GM19397 (cell line): ENCODE results near the gene CTCF.
"Not testable (repeated sequence)": the region's sequence is repeated elsewhere in the genome, so short reads cannot be mapped to it uniquely, and the experiment has no call there.

Source experiments
- ATAC-seq: cut with Tn5 transposase; IDR thresholded peaks from one replicate; pipeline ENCODE4 v1.9.1; 2021; ENCODE audit warnings: mild to moderate bottlenecking, moderate library complexity; ENCODE audit not compliant: unreplicated experiment

The CTCF gene, protein sequence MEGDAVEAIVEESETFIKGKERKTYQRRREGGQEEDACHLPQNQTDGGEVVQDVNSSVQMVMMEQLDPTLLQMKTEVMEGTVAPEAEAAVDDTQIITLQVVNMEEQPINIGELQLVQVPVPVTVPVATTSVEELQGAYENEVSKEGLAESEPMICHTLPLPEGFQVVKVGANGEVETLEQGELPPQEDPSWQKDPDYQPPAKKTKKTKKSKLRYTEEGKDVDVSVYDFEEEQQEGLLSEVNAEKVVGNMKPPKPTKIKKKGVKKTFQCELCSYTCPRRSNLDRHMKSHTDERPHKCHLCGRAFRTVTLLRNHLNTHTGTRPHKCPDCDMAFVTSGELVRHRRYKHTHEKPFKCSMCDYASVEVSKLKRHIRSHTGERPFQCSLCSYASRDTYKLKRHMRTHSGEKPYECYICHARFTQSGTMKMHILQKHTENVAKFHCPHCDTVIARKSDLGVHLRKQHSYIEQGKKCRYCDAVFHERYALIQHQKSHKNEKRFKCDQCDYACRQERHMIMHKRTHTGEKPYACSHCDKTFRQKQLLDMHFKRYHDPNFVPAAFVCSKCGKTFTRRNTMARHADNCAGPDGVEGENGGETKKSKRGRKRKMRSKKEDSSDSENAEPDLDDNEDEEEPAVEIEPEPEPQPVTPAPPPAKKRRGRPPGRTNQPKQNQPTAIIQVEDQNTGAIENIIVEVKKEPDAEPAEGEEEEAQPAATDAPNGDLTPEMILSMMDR

DNA sequence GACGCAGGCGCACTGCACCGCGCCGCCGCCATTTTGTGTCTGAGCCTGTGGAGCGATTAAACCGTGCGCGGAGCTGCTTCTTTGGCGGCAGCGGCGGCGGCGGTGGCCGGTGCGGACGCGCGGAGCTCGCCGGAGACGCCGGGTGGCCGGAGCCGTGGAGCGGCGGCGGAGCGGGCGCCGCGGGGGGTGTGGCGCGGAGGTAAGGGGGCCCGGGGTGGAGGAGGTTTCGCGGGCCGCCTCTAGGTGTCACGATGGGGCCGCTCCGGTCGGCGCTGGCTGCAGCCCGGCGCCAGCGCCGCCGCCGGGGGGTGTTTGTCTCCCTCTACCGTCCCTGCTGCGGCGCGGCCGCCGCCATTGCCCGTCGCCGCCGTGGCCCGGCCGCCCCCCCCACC, at the start of gene CTCF:
CTCF (plus strand) TSS at position 1 of the 392 bp plus-strand sequence. CDS start 48,307 bp downstream, outside the sequence.
- ATAC-seq: peak; percentile 48

DNA sequence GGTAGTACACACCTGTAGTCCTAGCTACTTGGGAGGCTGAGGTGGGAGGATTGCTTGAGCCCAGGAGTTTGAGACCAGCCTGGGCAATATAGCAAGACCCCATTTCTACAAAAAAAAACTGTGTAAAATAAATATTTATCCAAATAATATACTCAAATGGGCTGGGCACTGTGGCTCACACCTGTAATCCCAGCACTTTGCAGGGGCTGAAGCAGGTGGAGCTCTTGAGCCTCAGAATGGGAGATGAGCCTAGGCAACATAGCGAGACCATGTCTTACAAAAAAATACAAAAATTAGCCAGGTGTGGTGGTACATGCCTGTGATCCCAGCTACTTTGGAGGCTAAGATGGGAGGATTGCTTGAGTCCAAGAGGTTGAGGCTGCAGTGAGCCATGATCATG, 48.4 kb upstream of the CTCF start:
- ATAC-seq: not testable (repeated sequence)

DNA sequence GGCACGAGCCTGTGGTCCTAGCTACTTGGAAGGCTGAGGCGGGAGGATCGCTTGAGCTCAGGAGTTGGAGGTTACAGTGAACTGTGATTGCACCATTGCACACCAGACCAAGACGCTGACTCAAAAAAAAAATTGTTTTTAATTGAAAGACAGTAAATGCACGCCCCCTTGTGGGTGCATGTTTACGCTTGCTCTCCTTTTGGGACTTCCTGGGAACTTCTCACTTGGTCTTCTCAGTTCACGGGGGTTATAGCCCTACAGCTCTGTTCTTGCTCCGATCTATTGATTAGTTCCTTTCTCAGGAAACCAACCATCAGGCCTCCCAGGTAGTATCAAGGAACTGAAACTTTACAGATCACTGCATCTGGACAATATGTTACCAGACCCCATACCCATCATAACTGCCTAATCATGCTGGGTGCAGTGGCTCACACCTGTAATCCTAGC, 47.9 kb upstream of the CTCF start:
- ATAC-seq: no peak

DNA sequence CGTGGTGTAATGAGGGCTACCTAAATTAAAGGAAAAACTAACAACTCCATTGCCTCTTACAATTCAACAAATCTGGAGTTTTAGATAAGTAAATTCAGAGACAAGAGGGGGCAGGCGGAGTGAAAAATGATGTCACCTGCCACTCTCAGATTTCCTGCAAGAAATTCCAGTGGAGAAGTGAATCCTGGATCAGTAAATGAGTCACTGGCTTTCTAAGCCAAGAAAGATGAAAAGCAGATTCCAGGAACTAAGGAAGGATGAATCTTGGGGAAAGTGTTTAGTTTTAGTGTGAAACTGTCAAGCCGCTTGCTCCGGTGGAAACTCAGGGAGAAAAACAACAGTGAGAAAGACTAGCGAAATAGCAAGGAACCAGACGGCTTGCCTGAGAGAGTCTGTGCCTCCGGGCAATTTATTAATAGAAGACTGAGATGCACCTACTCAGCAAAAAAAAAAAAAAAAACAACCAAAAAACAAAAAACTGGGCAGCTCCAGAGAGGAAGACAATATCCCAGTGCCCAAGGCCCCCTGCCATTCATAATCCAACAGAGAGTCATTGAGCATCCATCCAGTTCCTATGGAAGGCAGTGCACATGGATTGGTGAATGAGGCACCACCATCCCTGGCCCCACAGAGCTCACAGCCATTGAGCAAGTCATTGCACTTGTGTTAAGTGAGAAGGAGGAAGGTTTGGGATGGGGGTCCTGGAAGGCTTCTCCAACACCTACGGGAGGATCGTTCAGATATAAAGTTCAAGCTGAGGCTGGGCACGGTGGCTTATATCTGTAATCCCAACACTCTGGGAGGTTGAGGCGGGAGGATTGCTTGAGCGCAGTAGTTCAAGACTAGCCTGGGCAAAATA, 45.8 kb upstream of the CTCF start:
- ATAC-seq: no peak

DNA sequence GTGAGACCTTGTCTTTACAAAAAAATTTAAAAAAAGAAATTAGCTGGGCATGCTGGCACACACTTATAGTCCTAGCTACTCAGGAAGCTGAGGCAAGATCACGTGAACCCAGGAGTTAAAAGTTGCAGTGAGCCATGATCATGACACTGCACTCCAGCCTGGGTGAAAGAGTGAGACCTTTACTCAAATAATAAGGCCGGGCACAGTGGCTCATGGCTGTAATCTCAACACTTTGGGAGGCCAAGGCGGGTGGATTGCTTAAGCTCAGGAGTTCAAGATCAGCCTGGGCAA, 45.2 kb upstream of the CTCF start:
- no peak for ATAC-seq

DNA sequence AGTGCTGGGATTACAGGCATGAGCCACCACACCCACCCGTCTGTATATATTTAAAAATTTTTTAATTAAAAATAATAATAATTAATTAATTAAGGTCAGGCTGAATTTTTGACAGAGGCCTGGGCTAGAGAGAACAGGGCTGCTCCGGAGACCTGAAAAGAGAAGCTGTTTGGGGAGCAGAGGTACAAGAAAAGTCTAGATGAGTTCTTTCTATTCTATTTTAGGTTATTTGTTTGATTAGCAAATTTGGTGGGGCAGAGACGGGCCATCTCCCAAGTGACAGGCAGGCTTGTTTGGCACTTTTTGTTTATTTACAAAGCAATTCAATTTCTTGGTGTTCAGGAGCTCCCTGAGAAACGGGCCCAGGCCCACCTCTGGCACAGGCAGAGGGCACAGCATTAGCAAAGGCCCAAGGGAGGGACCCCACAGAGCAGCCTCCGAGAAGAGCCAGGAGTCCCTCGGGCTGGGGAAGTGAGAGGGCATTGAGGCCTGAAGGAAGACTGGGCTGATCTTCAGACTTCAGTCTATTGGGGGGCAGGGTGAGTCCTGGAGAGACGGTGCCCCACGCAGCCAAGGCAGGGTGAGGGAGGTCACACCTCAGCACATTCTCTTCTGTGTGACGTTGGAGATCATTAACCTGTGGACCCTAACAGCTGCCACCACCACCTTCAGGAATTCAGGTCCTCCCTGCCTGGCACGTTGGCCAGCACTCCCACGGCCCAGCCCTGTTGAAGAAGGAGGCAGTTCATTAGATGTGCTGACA, 44.5 kb upstream of the CTCF start:
- ATAC-seq: peak; percentile 43

DNA sequence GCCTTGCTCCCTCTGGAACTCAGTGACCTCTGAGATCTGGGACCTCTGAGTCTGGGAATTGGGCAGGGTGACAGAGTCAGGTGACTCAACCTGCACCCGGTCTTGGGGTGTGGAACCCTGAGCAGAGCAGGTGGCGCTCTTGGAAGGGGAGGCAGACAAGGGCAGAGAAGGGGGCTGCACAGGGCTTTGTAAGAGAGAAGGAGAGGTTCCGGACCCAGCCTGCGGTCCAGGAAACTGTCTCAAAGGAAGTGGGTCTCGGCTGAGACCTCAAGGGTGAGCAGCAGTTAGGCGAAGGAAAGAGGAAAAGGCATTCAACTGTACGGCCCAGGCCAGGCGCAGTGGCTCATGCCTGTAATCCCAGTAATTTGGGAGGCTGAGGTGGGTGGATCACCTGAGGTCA, 43.6 kb upstream of the CTCF start:
- no peak for ATAC-seq

DNA sequence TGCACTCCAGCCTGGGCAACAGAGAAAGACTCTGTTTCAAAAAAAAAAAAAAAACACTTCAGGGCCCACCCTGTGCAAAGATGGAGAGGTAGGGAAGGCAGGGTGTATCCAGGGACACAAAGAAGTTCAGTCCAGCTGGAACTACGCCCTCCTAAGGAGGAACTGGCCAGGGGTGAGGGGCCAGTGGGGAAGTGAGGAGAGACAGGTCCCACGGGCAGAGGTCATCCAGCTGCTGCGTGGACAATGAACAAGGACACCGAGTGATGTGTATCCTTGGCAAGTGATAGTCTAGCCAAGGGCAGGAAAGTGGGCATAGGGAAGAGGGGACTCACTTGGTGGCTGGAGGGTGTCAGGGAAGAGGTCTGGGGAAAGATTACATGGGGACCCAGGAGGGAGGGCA, 43.1 kb upstream of the CTCF start:
- ATAC-seq: no peak

DNA sequence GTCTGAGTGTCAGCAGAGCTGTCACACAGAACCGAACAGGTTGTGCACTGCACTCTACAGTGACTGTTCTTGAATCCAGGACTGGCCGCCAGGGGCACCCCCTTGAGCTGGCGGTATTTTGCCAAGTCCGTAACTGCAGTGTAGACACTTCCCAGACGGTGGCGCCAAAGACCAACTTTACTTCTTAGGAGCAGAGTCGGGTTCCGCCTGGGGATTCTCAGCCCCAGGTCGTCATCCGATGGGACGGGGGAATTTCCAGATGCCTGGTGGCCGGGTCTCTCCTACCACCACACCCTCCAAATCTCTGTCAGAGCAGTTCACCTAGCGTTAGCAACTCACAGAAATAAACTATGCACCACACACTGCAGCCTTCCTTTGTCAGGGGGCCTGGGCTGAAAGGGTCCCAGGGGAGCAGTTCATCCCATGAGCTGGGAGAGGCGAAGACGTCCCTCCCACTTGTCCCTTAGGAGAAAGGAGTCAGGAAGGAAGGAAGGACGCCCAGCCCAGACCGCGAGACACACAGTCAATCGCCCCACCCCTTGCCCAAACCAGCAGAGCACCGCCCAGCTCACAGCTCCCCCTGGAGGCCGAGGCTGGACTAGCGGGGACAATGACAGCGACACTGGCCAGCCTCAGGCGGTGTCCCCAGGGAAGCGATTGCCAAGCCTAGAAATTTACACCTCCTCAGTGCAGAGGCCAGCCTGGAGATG, 41.1 kb upstream of the CTCF start:
- peak; percentile 65 for ATAC-seq

DNA sequence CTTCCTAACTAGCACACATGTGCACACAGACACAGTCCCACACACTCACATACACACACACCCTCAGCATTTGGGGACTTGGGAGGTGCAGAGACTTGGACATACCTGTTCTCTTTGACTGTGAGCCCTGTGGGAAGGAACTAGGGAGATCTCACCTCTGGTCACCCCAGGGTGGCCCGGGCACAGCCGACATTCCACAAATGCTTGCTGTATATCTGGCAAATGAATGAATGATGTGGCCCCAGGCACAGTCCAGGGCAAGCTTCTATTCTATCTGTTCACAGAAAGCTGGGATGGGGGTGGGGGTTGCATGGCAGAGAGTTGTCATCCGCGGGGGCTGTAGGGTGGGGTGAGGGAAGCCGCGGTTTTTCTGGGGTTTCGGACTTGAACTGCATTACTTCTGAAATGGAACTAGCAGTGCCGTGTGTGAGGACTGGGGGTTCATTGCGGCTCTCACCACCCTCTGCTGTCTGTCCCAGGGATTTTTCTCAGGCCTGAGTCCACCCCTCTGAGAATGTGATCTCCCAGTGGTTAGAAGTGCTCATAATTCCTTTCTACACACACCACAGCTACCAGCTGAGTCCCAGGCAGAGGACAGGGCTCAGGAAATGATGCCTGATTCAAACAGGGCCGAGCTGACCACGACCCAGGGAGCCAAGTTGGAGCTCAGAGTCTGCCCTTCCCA, 37.0 kb upstream of the CTCF start:
- no peak for ATAC-seq

DNA sequence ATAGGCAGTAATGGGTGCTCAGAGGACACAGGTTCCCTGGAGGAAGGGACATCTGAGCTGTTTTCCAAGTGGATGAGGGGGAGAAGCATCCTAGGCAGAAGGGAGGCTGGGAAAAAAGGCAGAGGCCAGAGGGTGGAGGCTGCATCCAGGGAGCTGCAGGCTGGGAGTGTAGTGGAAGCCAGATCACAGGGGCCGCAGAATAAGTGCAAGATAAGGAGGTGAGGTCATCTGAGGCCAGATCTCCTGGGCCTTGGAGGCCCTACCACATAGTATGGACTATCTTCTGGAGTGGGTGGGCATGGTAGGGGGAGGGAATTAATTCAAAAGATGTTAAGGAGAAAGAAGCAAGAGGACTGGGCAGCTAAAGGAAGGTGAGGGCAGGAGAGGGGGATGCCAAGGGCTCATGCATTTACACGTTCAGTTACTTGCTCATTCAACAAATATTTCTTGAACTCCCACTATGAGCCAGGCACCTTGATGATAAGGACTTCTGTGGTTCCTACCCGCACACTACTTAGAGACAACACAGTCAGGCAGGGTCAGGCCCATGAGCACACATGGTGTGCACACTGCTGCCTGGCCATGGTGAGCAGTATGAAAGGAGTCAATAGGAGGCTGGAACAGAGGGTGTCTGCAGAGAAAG, 36.1 kb upstream of the CTCF start:
- ATAC-seq: no peak

DNA sequence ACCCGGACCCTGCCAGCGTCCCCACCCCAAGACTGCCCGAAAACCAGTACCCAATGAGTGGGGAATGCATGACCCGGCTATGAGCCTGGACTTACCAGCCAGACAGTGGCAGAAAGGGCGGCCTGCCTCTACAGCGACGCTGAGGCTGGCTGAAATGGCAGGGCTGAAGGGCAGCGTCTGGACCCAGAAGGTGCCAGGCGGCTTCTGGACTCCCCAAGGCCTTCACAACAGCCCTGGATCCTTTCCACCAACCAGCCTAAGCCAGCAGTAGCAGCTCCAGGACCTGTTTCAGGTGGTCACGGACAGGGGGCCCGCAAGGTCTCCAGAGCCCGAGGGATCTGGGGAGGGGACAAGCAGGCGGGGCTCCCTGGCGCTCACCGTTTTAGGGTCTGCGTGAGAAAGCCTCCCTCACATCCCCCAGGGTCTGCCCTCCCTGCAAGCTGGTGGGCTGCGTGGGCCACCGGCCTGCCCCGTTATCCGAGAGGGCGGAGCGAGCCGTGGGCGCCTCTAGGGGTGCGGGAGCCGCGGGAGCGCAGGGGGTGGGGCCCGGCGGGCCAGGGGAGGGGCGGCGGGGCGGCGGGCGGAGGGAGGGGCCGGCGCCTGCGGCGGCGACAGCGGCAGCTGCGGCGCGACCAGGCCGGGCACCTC, 34.0 kb upstream of the CTCF start, which contains the start of gene RIPOR1:
RIPOR1 (plus strand) TSS at position 608 of the 648 bp plus-strand sequence. CDS start 9,618 bp downstream, outside the sequence.
- ATAC-seq: peak; percentile 36

DNA sequence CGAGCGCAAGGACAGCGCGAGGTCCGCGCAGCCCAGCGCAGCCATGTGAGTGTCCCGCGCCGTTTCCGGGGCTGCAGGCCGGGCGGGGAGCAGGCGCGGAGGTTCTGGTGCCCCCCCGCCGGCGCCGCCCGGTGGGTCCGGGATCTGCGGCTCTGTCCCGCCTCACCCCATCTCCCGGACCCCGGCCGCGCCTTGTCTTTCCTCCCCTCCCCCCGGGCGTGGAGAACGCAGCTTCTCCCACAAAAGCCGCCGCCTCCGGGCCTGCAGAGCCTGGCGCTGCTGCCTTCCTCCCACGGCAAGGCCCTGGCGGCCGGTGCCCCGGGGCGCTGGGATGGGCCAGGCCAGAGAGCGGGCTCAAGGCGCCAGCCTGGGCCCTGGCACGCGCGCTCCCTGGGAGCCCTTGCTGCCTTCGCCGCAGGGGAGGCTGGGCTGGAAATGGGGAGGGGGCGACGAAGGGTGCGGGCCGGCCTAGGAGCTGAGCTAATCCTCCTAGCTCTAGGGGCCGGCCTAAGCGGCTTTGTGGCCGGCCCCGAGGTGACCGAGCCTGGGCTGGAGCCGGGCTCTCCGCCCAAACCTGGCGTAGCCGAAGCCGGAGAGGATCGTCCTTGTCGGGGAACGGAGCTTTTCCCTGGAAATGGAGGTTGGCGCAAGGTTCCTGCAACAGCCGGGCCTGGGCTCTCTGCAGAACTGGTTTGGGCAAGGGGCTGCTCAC, 33.3 kb upstream of the CTCF start:
- ATAC-seq: peak; percentile 17

DNA sequence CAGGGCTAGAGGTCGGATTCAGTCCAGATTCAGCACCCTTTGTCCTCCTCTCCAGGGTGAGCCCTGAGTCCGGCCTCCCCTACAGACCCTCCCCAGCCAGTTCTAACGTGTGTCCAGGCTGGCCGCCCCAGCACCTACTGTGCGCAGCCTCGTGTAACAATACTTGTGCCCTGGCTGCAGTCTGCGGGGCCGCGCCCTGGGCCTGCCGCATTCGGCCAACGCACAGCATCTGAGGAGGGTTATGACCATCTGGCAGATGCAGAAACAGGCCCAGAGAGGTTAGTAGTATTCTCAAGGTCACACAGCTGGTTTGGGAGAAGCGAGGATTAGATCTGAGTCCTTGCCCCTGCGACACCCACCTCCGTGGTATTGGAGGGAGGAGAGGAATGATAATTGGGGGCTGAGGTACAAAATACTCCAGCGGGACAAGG, 32.7 kb upstream of the CTCF start:
- ATAC-seq: no peak

DNA sequence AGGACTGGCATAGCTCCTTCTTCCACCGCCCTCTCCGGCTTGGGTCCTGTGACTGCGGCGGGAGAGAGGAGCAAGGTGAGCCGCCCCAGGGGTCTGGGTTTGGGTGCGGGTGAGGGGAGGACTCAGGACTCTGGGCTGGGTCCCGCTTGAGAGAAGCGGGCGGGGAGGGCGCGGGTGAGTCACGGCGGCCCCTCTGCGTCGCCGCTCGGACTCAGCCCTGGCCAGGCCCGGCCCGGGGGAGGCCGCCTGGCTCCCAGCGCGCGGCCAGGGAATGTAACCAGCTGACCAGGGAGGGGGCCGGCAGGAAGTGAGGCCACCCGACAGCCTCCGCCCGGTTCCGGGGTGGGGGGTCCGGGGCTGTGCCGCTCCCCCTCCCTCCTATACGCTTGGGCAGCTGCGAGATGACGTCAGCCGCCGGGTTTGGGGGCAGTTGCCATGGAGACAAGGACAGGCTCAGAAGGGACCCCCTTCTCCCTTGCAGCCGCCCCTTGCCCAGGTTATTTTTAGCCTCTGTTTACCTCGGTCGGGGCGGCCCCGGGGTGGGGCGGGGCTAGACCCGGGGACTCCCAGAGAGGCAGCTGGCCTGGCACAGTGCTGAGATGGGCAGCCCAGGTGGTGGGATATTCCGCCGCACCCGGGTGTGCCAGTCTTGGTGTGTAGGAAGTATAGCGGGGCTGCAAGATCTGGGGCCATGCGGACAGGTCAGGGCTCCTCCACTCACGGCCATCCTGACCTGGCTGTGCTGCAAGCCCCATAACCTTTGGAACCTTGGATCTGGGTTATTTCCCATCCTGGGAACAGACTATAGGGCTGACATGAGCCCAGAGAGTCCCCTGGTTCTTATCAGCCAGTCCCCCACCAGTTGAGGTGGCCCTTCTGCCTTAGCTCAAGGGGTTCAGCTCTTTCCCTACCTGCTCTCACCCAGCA, 32.0 kb upstream of the CTCF start:
- ATAC-seq: no peak

DNA sequence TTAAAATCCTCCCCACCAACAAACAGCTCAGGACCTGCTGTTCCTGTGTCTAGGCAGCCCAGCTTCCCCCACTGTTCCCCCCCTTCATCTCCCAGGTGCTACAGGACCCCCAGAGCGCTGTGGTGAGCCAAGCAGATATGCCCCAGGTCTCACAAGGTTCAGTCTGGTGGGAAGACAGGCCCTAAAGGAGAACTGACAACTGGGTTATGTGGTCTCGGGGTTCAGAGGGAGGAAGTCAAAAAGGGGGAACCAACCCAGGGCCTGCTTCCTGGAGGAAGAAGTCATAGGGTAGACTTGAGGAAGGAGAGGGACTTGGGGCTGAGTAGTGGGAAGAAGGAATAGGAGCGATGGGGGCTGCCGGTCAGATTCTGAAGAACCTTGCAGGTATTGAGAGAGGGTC, 31.1 kb upstream of the CTCF start:
- no peak for ATAC-seq
